HAP-1 (cell line): ENCODE results near the gene SLC16A7.

Source experiments
- DNase-seq, 2 experiments: peaks; one replicate each; pipeline ENCODE4 v3.0.0-alpha.2; 2016 to 2020; ENCODE audit warnings: low spot score in 2 of 2
- H3K27me3 ChIP-seq: fragments of 250-450 bp; sonication (Bioruptor Pico); 2 replicates; pipeline ENCODE4 v1.5.1; 2020; ENCODE audit warnings: low read depth, mild to moderate bottlenecking, moderate library complexity
- H3K36me3 ChIP-seq: fragments of 250-450 bp; sonication (Bioruptor Pico); replicated peaks from 2 replicates; pipeline ENCODE4 v1.5.1; 2020; ENCODE audit warnings: mild to moderate bottlenecking
- H3K4me1 ChIP-seq: fragments of 250-450 bp; sonication (Bioruptor Pico); 2 replicates; pipeline ENCODE4 v1.5.1; 2020; ENCODE audit warnings: mild to moderate bottlenecking
- H3K4me3 ChIP-seq: fragments of 250-450 bp; sonication (Bioruptor Pico); 2 replicates; pipeline ENCODE4 v1.5.1; 2020; ENCODE audit warnings: mild to moderate bottlenecking, moderate library complexity
- H3K9me3 ChIP-seq: fragments of 250-450 bp; sonication (Bioruptor Pico); 2 replicates; pipeline ENCODE4 v1.5.1; 2020; ENCODE audit warnings: mild to moderate bottlenecking, moderate library complexity
- in situ Hi-C: fragments of 300-500 bp; cut with MboI; formaldehyde crosslinking; loops from 3 replicates; pipeline ENCODE4 v1.14.3; 2020; ENCODE audit warnings: low sequenced_read_pairs, inconsistent platforms, mixed read lengths

SLC16A7 gene

DNA sequence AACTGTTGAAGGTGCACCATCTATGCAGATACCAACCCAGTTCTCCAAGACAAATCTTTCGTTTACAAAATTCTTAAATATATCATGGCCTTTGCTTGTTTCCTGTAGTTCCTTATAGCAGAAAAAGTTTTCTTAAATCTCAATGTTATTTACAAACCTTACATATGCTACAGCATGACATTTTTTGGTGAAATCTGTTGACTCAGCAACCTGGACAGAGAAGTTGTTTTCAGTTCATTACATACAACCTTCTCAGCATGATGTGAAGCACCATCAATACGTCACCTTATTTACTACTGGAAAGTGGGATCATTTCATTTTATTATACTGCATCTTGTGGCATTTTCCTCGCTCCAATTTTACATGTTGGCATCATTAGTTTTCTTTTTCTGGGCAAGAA is 231.9 kb downstream of the SLC16A7 start:
- DNase-seq = no peak
- in situ Hi-C loops = no loop called here
- no peaks in the 10 kb centered on the region for H3K36me3 ChIP-seq
- H3K4me1 ChIP-seq = no peaks in the 10 kb centered on the region
- no peak overlapping the region for H3K4me3 ChIP-seq
- no peaks in the 10 kb centered on the region for H3K9me3 ChIP-seq
- no peaks in the 10 kb centered on the region; the same call in 1 of the 2 replicates for H3K27me3 ChIP-seq

DNA sequence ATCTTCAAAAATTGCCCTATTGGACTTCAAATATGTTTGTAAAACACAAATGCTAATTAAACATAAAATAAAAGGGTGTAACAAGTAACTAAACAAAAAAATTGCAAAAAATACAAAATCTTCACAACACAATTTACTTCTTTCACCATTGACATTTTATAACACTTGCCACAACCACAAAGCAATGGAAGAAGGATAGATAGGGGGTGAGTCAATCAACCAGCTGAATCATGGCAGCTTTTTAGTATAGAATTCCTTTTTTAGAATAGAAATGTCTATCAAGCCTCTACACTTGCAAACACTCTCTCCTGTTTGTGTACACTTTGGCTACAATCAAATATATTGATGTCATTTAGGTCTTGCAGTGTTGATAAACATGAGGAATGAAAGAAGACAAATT is 232.7 kb downstream of the SLC16A7 start:
- in situ Hi-C loops = no loop called here

GRCh38 chr12:59833408-59833807 is 237.6 kb downstream of the SLC16A7 start:
- in situ Hi-C loops = no loop called here
- no peaks in the 10 kb centered on the region for H3K4me1 ChIP-seq

More for the DNA sequence above, 232.7 kb downstream of the SLC16A7 start:
- no peak overlapping the region for H3K4me3 ChIP-seq
- DNase-seq = no peak
- no peaks in the 10 kb centered on the region for H3K9me3 ChIP-seq
- H3K36me3 ChIP-seq = no peaks in the 10 kb centered on the region
- H3K27me3 ChIP-seq = no peaks in the 10 kb centered on the region; the same call in 1 of the 2 replicates
- H3K4me1 ChIP-seq = no peaks in the 10 kb centered on the region

GRCh38 chr12:59834659-59835474 is 239.0 kb downstream of the SLC16A7 start:
- in situ Hi-C loops = no loop called here
- peak in 1 of 2 experiments; percentile 12 for DNase-seq
- Histone ChIP-seq H3K9me3 (no peaks in the 10 kb centered on the region), H3K36me3 (no peaks in the 10 kb centered on the region), H3K4me1 (no peaks in the 10 kb centered on the region), H3K4me3 (no peak overlapping the region), H3K27me3 (no peaks in the 10 kb centered on the region)

More at GRCh38 chr12:59833408-59833807, 237.6 kb downstream of the SLC16A7 start:
- Histone ChIP-seq H3K4me3 (no peak overlapping the region), H3K9me3 (no peaks in the 10 kb centered on the region), H3K36me3 (no peaks in the 10 kb centered on the region), H3K27me3 (no peaks in the 10 kb centered on the region; the same call in 1 of the 2 replicates)
- DNase-seq = no peak
